Stomach (tissue), 9 donors: ENCODE results near the gene KCNIP4. TPM values are rescaled to one million over a fixed set of nuclear protein-coding genes. Genes with fewer than 3 reads are reported as not detected.

Source experiments
- DNase-seq, 2 donors: peaks; one replicate each; pipeline versions ENCODE4 v3.0.0 to v3.0.0-alpha.2; 2013 to 2019
- H3K27ac ChIP-seq, 5 donors: fragments of 200-600 bp in 4 of 5; sonication (generic) in 4 of 5; one replicate each; pipeline ENCODE4 v1.5.1; 2013 to 2019; ENCODE audit warnings: mild to moderate bottlenecking in 1 of 5, moderate library complexity in 1 of 5
- H3K27me3 ChIP-seq, 3 donors: fragments of 200-600 bp; sonication (generic); one replicate each; pipeline ENCODE4 v1.5.1; 2017 to 2019; ENCODE audit warnings: mixed run types in 1 of 3
- H3K36me3 ChIP-seq, 4 donors: fragments of 200-600 bp; sonication (generic); 1 replicate in 3 of 4; 2 replicates in 1 of 4; pipeline ENCODE4 v1.5.1; 2016 to 2019
- H3K4me1 ChIP-seq, 4 donors: fragments of 200-600 bp; sonication (generic); one replicate each; pipeline ENCODE4 v1.5.1; 2016 to 2019
- H3K4me3 ChIP-seq, 4 donors: fragments of 200-600 bp; sonication (generic) in 3 of 4; one replicate each; pipeline ENCODE4 v1.5.1; 2016 to 2019; ENCODE audit warnings: mild to moderate bottlenecking in 1 of 4
- H3K9me3 ChIP-seq, 4 donors: fragments of 200-600 bp; sonication (generic); one replicate each; pipeline ENCODE4 v1.5.1; 2016 to 2019
- CTCF ChIP-seq, 7 experiments: fragments of 450-650 bp in 4 of 7; fragments of 200-600 bp in 3 of 7; sonication (generic) in 3 of 7; IDR thresholded peaks; one replicate each; pipeline ENCODE4 v1.5.1; 2016 to 2019; ENCODE audit warnings: antibody characterized with exemption in 7 of 7, control low read depth in 2 of 7, mild to moderate bottlenecking in 1 of 7
- EP300 ChIP-seq: sonication (generic); formaldehyde crosslinking; IDR thresholded peaks from one replicate; pipeline ENCODE4 v1.6.1; 2017; ENCODE audit warnings: antibody characterized with exemption
- POLR2A ChIP-seq, 4 donors: fragments of 450-650 bp; IDR thresholded peaks; one replicate each; pipeline ENCODE4 v1.6.1; 2016; ENCODE audit warnings: antibody characterized with exemption in 4 of 4, control low read depth in 2 of 4, mild to moderate bottlenecking in 1 of 4, moderate library complexity in 1 of 4
- POLR2AphosphoS5 ChIP-seq, 3 donors: sonication (generic); formaldehyde crosslinking; IDR thresholded peaks; one replicate each; pipeline ENCODE4 v1.6.1; 2016; ENCODE audit warnings: antibody characterized with exemption in 3 of 3
- WGBS, 5 donors: extraction: QIAGEN DNeasy Blood & Tissue Kit in 3 of 5; methylation state at CpG; one replicate each; pipeline versions ENCODE4 v1.1.5 to v1.1.7; 2013 to 2018; 5-methylcytosine and 5-hydroxymethylcytosine counted together
- intact Hi-C: fragments of 100-400 bp; cut with DNase I; formaldehyde crosslinking; loops from one replicate; pipeline ENCODE4 v1.15.1; 2023; ENCODE audit warnings: low total_unique reads
- polyA plus RNA-seq, 3 donors: library from polyadenylated mRNA; stranded (reverse); fragments of 200-250 nt; gene quantifications; one replicate each; pipeline ENCODE4 v1.2.3, GENCODE V29; 2013
- total RNA-seq, 5 donors: library from RNA; depleted of rRNA; stranded (reverse); fragments of >200 nt; gene quantifications; one replicate each; pipeline versions ENCODE4 v1.1.0 to v1.2.3, GENCODE V29; 2014 to 2016
- donor health status: healthy with polysubstance abuse.
- donor health status: Bipolar disorder and iron deficiency.
- donor health status: healthy.

KCNIP4 gene
- total and polyA plus RNA-seq, 8 donors: 0.23 to 1.8 (median 1.3) TPM; not detected in 4

GRCh38 chr4:20698382-20698781 is 1250.2 kb downstream of the KCNIP4 start:
- H3K36me3 ChIP-seq: no peaks in the 10 kb centered on the region
- WGBS, 5 donors: 90 to 93% (median 93%) methylated on average over 4 of the region's 4 CpGs
- TF ChIP-seq POLR2A (IDR thresholded peaks at IDR 0.05): no peak
- TF ChIP-seq CTCF (IDR thresholded peaks at IDR 0.05): no peak
- TF ChIP-seq EP300: no peak
- no peak for TF ChIP-seq POLR2AphosphoS5 (IDR thresholded peaks at IDR 0.05)
- H3K4me3 ChIP-seq: no peak overlapping the region
- intact Hi-C loops: no loop called here
- H3K9me3 ChIP-seq: no peaks in the 10 kb centered on the region
- peaks cover 17 to 24% (median 21%) of the 10 kb centered on the region in 4 donors for H3K4me1 ChIP-seq
- no peaks in the 10 kb centered on the region for H3K27me3 ChIP-seq
- no peak overlapping the region for H3K27ac ChIP-seq
- no peak for DNase-seq

GRCh38 chr4:20696815-20697214 is 1251.8 kb downstream of the KCNIP4 start:
- Histone ChIP-seq H3K27me3 (no peaks in the 10 kb centered on the region), H3K4me3 (no peak overlapping the region), H3K4me1 (peaks cover 17 to 23% (median 19%) of the 10 kb centered on the region in 4 donors), H3K9me3 (no peaks in the 10 kb centered on the region), H3K36me3 (no peaks in the 10 kb centered on the region), H3K27ac (no peak overlapping the region)
- intact Hi-C loops: no loop called here
- 87 to 100% (median 94%) methylated on average over 1 of the region's 1 CpG for WGBS, 5 donors
- TF ChIP-seq CTCF (IDR thresholded peaks at IDR 0.05) (no peak), EP300 (no peak), POLR2A (IDR thresholded peaks at IDR 0.05) (no peak)
- no peak for DNase-seq

- Histone ChIP-seq H3K4me1 (peaks cover 0 to 13% (median 4%) of the 10 kb centered on the region in 4 donors), H3K27me3 (no peaks in the 10 kb centered on the region), H3K9me3 (no peaks in the 10 kb centered on the region), H3K27ac (no peak overlapping the region), H3K36me3 (no peaks in the 10 kb centered on the region), H3K4me3 (no peak overlapping the region)
- no peak for TF ChIP-seq EP300
- TF ChIP-seq POLR2AphosphoS5 (IDR thresholded peaks at IDR 0.05): no peak
- no peak for TF ChIP-seq POLR2A (IDR thresholded peaks at IDR 0.05)
- TF ChIP-seq CTCF (IDR thresholded peaks at IDR 0.05): no peak
- DNase-seq: no peak
- WGBS, 5 donors: 42 to 54% (median 50%) methylated on average over 3 of the region's 3 CpGs
- intact Hi-C loops: loop anchor here (10.0 kb wide), 1 partner anchor 263 kb away; no protein-coding TSS in a partner anchor
Measured at GRCh38 chr4:20687864-20688263, 1260.7 kb downstream of the KCNIP4 start.

GRCh38 chr4:20684852-20685763 is 1263.5 kb downstream of the KCNIP4 start:
- Histone ChIP-seq H3K4me3 (no peak overlapping the region), H3K36me3 (no peaks in the 10 kb centered on the region), H3K27ac (no peak overlapping the region), H3K27me3 (no peaks in the 10 kb centered on the region), H3K9me3 (no peaks in the 10 kb centered on the region), H3K4me1 (peaks cover 0 to 13% (median 4%) of the 10 kb centered on the region in 4 donors)
- intact Hi-C loops: loop anchor here (10.0 kb wide), 1 partner anchor 260 kb away; no protein-coding TSS in a partner anchor
- no peak for TF ChIP-seq POLR2AphosphoS5 (IDR thresholded peaks at IDR 0.05)
- peak in 4 of 7 experiments; percentile 10 to 63 (median 52) for TF ChIP-seq CTCF (IDR thresholded peaks at IDR 0.05)
- TF ChIP-seq POLR2A (IDR thresholded peaks at IDR 0.05): no peak
- no peak for TF ChIP-seq EP300
- DNase-seq: peak in 1 of 2 donors; percentile 45
- 15 to 32% (median 20%) methylated on average over 6 of the region's 6 CpGs for WGBS, 5 donors
